Neural progenitor cell (in vitro differentiated cells): ENCODE measurements around the gene MARCHF2.

Experiments used
- CTCF ChIP-seq: fragments of 200-600 bp; sonication (generic); IDR thresholded peaks from 2 replicates; pipeline ENCODE4 v1.5.1; 2017; ENCODE audit warnings: antibody characterized with exemption, mild to moderate bottlenecking
- EZH2 ChIP-seq: fragments of 200-600 bp; sonication (generic); IDR thresholded peaks from 2 replicates; pipeline ENCODE4 v1.6.1; 2017; ENCODE audit warnings: antibody characterized with exemption, mild to moderate bottlenecking, moderate library complexity
- EZH2phosphoT487 ChIP-seq: fragments of 200-600 bp; sonication (generic); IDR thresholded peaks from 2 replicates; pipeline ENCODE4 v1.6.1; 2017; ENCODE audit warnings: antibody characterized with exemption

GRCh38 chr19:8441725-8442544, 28.8 kb downstream of the MARCHF2 start:
- TF ChIP-seq CTCF (no peak), EZH2 (no peak), EZH2phosphoT487 (no peak)
